GM12872 (cell line): ENCODE measurements around the gene EVA1C.

ENCODE experiments used
- TF ChIP-seq, protein P1 (sequence below): IDR thresholded peaks from 3 replicates; pipeline ENCODE4 v1.5.1; 2011; ENCODE audit warnings: low read depth, mild to moderate bottlenecking, low read length, moderate library complexity; ENCODE audit not compliant: insufficient read depth

The EVA1C gene

DNA sequence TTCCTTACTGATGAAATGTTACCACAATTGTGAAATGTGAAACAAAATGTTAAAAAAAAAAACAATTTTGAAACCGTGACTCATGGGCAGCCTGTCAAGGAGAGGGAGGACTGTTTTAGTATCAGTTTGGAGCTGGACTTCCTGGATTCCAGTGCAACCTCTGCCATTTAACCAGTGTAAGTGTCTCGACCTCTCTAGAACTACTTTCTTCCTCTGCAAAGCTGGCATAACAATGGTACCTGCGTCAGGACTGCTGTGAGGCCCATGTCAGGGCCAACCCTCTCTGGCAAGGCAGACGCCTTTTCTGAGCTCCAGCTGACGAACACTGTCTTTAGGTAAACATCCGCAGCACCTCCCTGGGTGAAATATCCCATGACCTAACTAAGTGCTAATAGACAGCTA, 40.6 kb upstream of the EVA1C start:
- TF ChIP-seq, protein P1, sequence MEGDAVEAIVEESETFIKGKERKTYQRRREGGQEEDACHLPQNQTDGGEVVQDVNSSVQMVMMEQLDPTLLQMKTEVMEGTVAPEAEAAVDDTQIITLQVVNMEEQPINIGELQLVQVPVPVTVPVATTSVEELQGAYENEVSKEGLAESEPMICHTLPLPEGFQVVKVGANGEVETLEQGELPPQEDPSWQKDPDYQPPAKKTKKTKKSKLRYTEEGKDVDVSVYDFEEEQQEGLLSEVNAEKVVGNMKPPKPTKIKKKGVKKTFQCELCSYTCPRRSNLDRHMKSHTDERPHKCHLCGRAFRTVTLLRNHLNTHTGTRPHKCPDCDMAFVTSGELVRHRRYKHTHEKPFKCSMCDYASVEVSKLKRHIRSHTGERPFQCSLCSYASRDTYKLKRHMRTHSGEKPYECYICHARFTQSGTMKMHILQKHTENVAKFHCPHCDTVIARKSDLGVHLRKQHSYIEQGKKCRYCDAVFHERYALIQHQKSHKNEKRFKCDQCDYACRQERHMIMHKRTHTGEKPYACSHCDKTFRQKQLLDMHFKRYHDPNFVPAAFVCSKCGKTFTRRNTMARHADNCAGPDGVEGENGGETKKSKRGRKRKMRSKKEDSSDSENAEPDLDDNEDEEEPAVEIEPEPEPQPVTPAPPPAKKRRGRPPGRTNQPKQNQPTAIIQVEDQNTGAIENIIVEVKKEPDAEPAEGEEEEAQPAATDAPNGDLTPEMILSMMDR = no peak

DNA sequence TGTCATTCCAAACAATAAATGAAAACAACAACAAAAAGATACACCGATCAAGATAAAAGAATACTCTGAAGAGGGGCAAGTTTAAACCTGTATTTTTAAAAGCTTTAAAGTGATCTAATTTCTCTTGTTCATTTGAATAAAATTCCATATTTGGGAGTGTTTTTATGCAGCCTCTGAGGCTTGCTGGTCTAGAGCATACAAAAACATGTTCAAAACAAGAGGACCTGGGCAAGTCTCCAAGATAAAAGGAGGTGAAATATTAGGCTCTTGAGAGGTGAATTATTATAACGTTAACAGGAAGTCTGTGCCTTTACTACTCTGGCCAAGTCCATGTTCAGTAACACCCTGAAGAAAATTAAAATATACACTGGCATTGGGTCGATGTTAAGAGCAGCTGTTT, 39.8 kb upstream of the EVA1C start:
- TF ChIP-seq, protein P1 = no peak

DNA sequence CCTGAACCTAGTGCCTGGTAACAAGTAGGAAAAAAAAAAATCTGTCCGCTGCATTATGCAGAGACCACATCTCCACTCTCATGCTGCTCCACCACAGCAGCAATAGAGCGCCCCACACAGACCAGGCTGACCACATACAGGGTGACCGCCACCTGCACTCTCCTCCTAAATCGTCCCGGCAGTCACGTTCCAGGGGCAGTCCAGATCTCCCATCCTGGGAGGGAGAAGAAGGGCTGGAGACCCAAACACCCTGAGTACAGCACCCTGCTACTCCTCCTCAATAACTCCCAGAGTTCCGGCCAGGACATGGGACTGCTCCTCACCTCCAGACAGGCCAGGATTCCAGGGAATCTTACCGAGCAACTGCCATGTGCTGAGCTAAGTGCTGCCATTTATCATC, 35.0 kb upstream of the EVA1C start:
- TF ChIP-seq, protein P1 = no peak

DNA sequence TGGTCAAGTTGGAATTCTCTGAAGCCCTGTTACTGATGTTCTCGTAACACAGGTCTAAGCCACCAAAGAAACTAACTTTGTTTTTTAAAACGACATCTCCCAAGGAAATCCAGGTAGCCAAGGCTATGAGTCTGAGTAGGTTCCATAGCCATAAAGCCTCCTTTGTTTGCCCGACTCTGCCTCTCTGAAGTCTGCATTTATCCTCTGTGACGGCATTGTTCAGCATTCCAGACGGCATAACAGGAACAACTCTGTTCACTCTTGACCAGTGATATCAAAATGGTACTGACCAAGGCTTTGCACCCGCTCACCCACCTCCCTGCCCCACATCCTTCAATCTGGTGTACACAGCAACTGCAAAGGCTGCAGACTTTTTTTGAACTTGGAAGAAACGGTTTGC, 34.5 kb upstream of the EVA1C start:
- TF ChIP-seq, protein P1 = no peak

DNA sequence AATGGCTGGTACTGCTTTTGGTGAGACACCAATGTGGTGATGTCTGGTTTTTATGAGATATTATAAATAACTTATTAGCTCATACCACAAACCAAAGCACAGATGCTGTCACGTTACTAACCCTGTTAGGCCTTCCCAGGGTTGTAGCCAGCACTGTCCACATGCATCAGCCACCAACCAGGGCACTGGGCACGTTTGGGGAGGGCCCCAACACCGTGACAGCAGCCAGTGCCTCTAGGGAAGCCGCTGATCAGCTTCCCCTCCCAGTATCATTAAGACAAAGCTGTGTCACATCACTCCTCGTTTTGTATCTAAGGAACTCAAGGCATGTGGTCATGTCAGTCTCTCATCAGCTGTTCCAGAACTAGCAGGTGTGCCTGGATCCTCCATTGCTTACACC, 33.5 kb upstream of the EVA1C start:
- TF ChIP-seq, protein P1 = no peak

DNA sequence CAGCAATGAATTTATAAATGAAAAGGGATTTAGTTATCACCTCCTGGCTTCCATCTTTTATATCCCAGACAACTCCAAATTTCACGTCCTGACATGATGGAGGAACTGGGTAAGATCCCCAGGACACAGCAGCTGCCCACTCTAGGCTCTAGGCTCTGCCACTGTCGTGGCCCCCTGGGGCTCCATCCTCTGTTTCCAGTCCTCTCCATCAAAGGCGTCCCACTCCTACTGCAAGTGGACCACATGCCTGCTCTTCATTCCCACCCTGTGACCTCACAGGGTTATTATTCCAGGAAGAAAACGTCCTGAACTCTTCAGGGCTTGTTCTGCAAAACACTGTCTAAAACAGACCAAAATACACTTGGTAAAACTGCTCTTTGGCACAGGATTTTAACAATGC, 31.6 kb upstream of the EVA1C start:
- TF ChIP-seq, protein P1 = no peak

DNA sequence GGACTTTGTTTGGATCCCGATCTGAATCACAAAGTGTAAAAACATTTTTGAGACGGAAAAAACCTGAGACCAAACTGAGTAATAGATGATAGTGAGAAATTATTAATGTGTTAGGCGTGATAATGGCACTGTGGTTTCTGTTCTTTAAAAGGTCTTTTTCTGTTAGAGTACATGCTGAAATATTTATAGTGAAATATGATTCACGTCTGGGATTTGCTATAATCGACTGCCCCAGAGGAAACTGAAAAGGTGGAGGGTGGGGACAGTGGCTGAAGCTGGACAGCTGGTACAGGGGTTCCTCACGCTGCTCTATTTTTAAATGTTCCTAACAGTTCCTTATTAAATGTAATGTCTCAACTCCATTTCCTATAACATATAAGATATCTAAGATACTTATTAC, 30.9 kb upstream of the EVA1C start:
- TF ChIP-seq, protein P1 = no peak
